Upper lobe of right lung (tissue), 1 donor: ENCODE data around the gene RNPS1. TPM values are rescaled to one million over a fixed set of nuclear protein-coding genes. Genes with fewer than 3 reads are reported as not detected.
"Not testable (repeated sequence)": the region's sequence is repeated elsewhere in the genome, so short reads cannot be mapped to it uniquely, and the experiment has no call there.

ENCODE experiments used
- ATAC-seq: fragments of 200-7000 bp; cut with Tn5 transposase; one replicate; pipeline ENCODE4 v1.9.1; 2020; ENCODE audit warnings: mild to moderate bottlenecking, moderate library complexity
- DNase-seq: peaks from one replicate; pipeline ENCODE4 v3.0.0-alpha.2; 2020
- H3K27ac ChIP-seq: fragments of 200-600 bp; one replicate; pipeline ENCODE4 v1.8.0; 2022
- H3K27me3 ChIP-seq: fragments of 200-600 bp; one replicate; pipeline ENCODE4 v1.8.0; 2022; ENCODE audit warnings: mild to moderate bottlenecking
- H3K36me3 ChIP-seq: fragments of 200-600 bp; one replicate; pipeline ENCODE4 v1.8.0; 2022
- H3K4me1 ChIP-seq: fragments of 200-600 bp; one replicate; pipeline ENCODE4 v1.8.0; 2022
- H3K4me3 ChIP-seq: fragments of 200-600 bp; one replicate; pipeline ENCODE4 v1.8.0; 2022; ENCODE audit warnings: mild to moderate bottlenecking
- H3K9me3 ChIP-seq: fragments of 200-600 bp; one replicate; pipeline ENCODE4 v1.8.0; 2022
- CTCF ChIP-seq: fragments of 200-600 bp; IDR thresholded peaks from one replicate; pipeline ENCODE4 v1.8.0; 2022; ENCODE audit warnings: antibody characterized with exemption
- intact Hi-C: fragments of 100-400 bp; cut with DNase I; formaldehyde crosslinking; loops from one replicate; pipeline ENCODE4 v1.11.0; 2022
- total RNA-seq: library from RNA; stranded (reverse); fragmentation: NEBNext Ultra II Directional; extraction: Animal tissue kit (Norgen Biotek cat#: 25700); gene quantifications from one replicate; pipeline ENCODE4 v1.2.1, GENCODE V29; 2021
- donor health status: DM: no; HTN: yes; CAD: no; lungs with severe emphysema.

Gene RNPS1
- total RNA-seq, 1 donor from 2014 or later: 116 TPM

GRCh38 chr16:2270070-2270462 is 2.1 kb upstream of the RNPS1 start:
- peaks cover 2% of the 10 kb centered on the region for H3K36me3 ChIP-seq
- no peak for TF ChIP-seq CTCF
- no peak overlapping the region for H3K4me3 ChIP-seq
- intact Hi-C loops: no loop called here
- no peak for DNase-seq
- no peaks in the 10 kb centered on the region for H3K9me3 ChIP-seq
- no peak overlapping the region for H3K27ac ChIP-seq
- ATAC-seq: no peak
- no peaks in the 10 kb centered on the region for H3K27me3 ChIP-seq
- peaks cover 29% of the 10 kb centered on the region for H3K4me1 ChIP-seq

GRCh38 chr16:2267505-2267912 is 417 bp downstream of the RNPS1 start:
- H3K9me3 ChIP-seq, DNase-seq, intact Hi-C loops, H3K27me3 ChIP-seq: not testable (repeated sequence)
- Histone ChIP-seq H3K36me3 (peaks cover 22% of the 10 kb centered on the region), H3K4me1 (peaks cover 31% of the 10 kb centered on the region), H3K4me3 (peak overlapping the region; percentile 91), H3K27ac (peak overlapping the region; percentile 97)
- peak; percentile 71 for ATAC-seq

GRCh38 chr16:2266887-2267286 is 1.0 kb downstream of the RNPS1 start:
- not testable (repeated sequence) for ATAC-seq

GRCh38 chr16:2263026-2263425 is 4.9 kb downstream of the RNPS1 start:
- intact Hi-C loops, H3K4me3 ChIP-seq, H3K27ac ChIP-seq, DNase-seq, ATAC-seq, H3K9me3 ChIP-seq, H3K27me3 ChIP-seq: not testable (repeated sequence)
- peaks cover 67% of the 10 kb centered on the region for H3K36me3 ChIP-seq
- H3K4me1 ChIP-seq: peaks cover 17% of the 10 kb centered on the region

More at GRCh38 chr16:2266887-2267286, 1.0 kb downstream of the RNPS1 start:
- H3K27me3 ChIP-seq, H3K9me3 ChIP-seq, DNase-seq, H3K27ac ChIP-seq, intact Hi-C loops: not testable (repeated sequence)
- H3K36me3 ChIP-seq: peaks cover 28% of the 10 kb centered on the region
- H3K4me1 ChIP-seq: peaks cover 31% of the 10 kb centered on the region
- H3K4me3 ChIP-seq: peak overlapping the region; percentile 91

- Histone ChIP-seq H3K9me3 (no peaks in the 10 kb centered on the region), H3K4me1 (peaks cover 3% of the 10 kb centered on the region), H3K36me3 (peaks cover 95% of the 10 kb centered on the region), H3K4me3 (no peak overlapping the region), H3K27me3 (no peaks in the 10 kb centered on the region), H3K27ac (no peak overlapping the region)
- TF ChIP-seq CTCF: no peak
- no peak for ATAC-seq
- intact Hi-C loops: no loop called here
- DNase-seq: no peak
These were observed 7.7 kb downstream of the RNPS1 start for GRCh38 chr16:2260250-2260649.

GRCh38 chr16:2258530-2258929 is 9.4 kb downstream of the RNPS1 start:
- H3K9me3 ChIP-seq, H3K4me1 ChIP-seq, H3K27ac ChIP-seq, ATAC-seq, H3K27me3 ChIP-seq, H3K4me3 ChIP-seq, intact Hi-C loops, DNase-seq: not testable (repeated sequence)
- peaks cover 100% of the 10 kb centered on the region for H3K36me3 ChIP-seq

GRCh38 chr16:2257726-2258125 is 10.2 kb downstream of the RNPS1 start:
- Histone ChIP-seq H3K4me3 (no peak overlapping the region), H3K27ac (no peak overlapping the region), H3K27me3 (no peaks in the 10 kb centered on the region), H3K4me1 (no peaks in the 10 kb centered on the region), H3K9me3 (no peaks in the 10 kb centered on the region), H3K36me3 (peaks cover 100% of the 10 kb centered on the region)
- no peak for DNase-seq
- intact Hi-C loops: no loop called here
- no peak for ATAC-seq
- no peak for TF ChIP-seq CTCF

- intact Hi-C loops: no loop called here
- H3K4me3 ChIP-seq: no peak overlapping the region
- no peak overlapping the region for H3K27ac ChIP-seq
- peaks cover 91% of the 10 kb centered on the region for H3K36me3 ChIP-seq
- ATAC-seq: no peak
- TF ChIP-seq CTCF: no peak
- H3K27me3 ChIP-seq: no peaks in the 10 kb centered on the region
- no peak for DNase-seq
- H3K9me3 ChIP-seq: no peaks in the 10 kb centered on the region
- H3K4me1 ChIP-seq: peaks cover 6% of the 10 kb centered on the region
These were observed 11.3 kb downstream of the RNPS1 start for GRCh38 chr16:2256531-2257140.
